Keratinocyte (primary cell): ENCODE data around the gene NT5DC4.

Source experiments
- CTCF ChIP-seq, 3 experiments: IDR thresholded peaks in 1 of 3; conservative IDR thresholded peaks in 1 of 3; optimal IDR thresholded peaks in 1 of 3; 2 replicates in 2 of 3; 3 replicates in 1 of 3; pipeline versions ENCODE3 to v1.5.1; 2011; ENCODE audit warnings: low read length in 3 of 3, mild to moderate bottlenecking in 3 of 3, moderate library complexity in 2 of 3, control low read depth in 1 of 3, inconsistent platforms in 1 of 3; ENCODE audit not compliant: insufficient read depth in 2 of 3; ENCODE audit errors: extremely low read depth in 1 of 3
- EZH2 ChIP-seq: IDR thresholded peaks from one replicate; pipeline ENCODE4 v1.6.1; 2012; ENCODE audit warnings: inconsistent platforms, mild to moderate bottlenecking, low read length, moderate library complexity

- TF ChIP-seq CTCF (optimal IDR thresholded peaks at IDR 0.05 in 1 of 3, IDR thresholded peaks at IDR 0.05 in 1 of 3, conservative IDR thresholded peaks at IDR 0.05 in 1 of 3; ENCODE audit: extremely low read depth in 1 of 3, insufficient read depth in 2 of 3, low read length in 3 of 3): no peak
- no peak for TF ChIP-seq EZH2
Observed at GRCh38 chr2:112693596-112693995, 27.2 kb upstream of the NT5DC4 start.
